HEK293 (cell line): ENCODE data around the gene FRRS1L.

Experiments
- CTCF ChIA-PET: fragments of 350-600 bp; formaldehyde crosslinking; extraction: SDS; loops from one replicate; lab custom pipeline; 2021; ENCODE audit warnings: antibody characterized with exemption; lab: Yijun Ruan, JAX
- POLR2A ChIA-PET: fragments of 300-600 bp; formaldehyde crosslinking; extraction: SDS; loops from one replicate; lab custom pipeline; 2020; ENCODE audit warnings: antibody characterized with exemption, inconsistent platforms; lab: Yijun Ruan, JAX
- H3K27ac ChIP-seq: fragments of 200-500 bp; sonication (Bioruptor generic); 2 replicates; pipeline ENCODE4 v1.5.1; 2014; ENCODE audit warnings: low read depth, low read length, control low read depth, inconsistent platforms; ENCODE audit errors: extremely low read depth
- H3K36me3 ChIP-seq, 2 experiments: fragments of 200-500 bp in 1 of 2; sonication (Bioruptor generic) in 1 of 2; 1 replicate in 1 of 2; 2 replicates in 1 of 2; pipeline ENCODE4 v1.5.1; 2014 to 2017; ENCODE audit warnings: inconsistent platforms in 2 of 2, low read length in 2 of 2; ENCODE audit not compliant: control insufficient read depth in 2 of 2, insufficient read depth in 1 of 2
- H3K4me1 ChIP-seq: fragments of 200-500 bp; sonication (Bioruptor generic); 2 replicates; pipeline ENCODE4 v1.5.1; 2014; ENCODE audit warnings: mild to moderate bottlenecking, low read length, inconsistent platforms; ENCODE audit not compliant: control insufficient read depth, insufficient read depth
- H3K4me3 ChIP-seq: 2 replicates; pipeline ENCODE4 v1.5.1; 2011; ENCODE audit warnings: low read depth, mild to moderate bottlenecking, control low read depth, low read length, moderate library complexity
- H3K9me3 ChIP-seq: fragments of 200-500 bp; sonication (Bioruptor generic); 2 replicates; pipeline ENCODE4 v1.5.1; 2014; ENCODE audit warnings: low read depth, low read length, inconsistent platforms; ENCODE audit not compliant: control insufficient read depth, insufficient read depth
- AEBP2 ChIP-seq: fragments of 450-650 bp; formaldehyde crosslinking; IDR thresholded peaks from 2 replicates; pipeline ENCODE4 v1.5.1; 2016; ENCODE audit warnings: missing biosample characterization, missing genetic modification characterization, borderline replicate concordance
- BCL6B ChIP-seq: fragments of 450-650 bp; formaldehyde crosslinking; IDR thresholded peaks from 2 replicates; pipeline ENCODE4 v1.5.1; 2017; ENCODE audit warnings: missing biosample characterization, missing genetic modification characterization
- HIC1 ChIP-seq: fragments of 450-650 bp; formaldehyde crosslinking; IDR thresholded peaks from 2 replicates; pipeline ENCODE4 v1.5.1; 2016; ENCODE audit warnings: missing biosample characterization, missing genetic modification characterization
- PBX3 ChIP-seq: sonication (generic); formaldehyde crosslinking; IDR thresholded peaks from 2 replicates; pipeline ENCODE4 v1.8.1; 2022; ENCODE audit warnings: mild to moderate bottlenecking, moderate library complexity, missing genetic modification reagents
- REPIN1 ChIP-seq: fragments of 450-650 bp; formaldehyde crosslinking; IDR thresholded peaks from 2 replicates; pipeline ENCODE4 v1.5.1; 2017; ENCODE audit warnings: missing biosample characterization, missing genetic modification characterization, low read depth
- SCRT2 ChIP-seq: fragments of 450-650 bp; formaldehyde crosslinking; IDR thresholded peaks from 2 replicates; pipeline ENCODE4 v1.5.1; 2016; ENCODE audit warnings: missing biosample characterization, missing genetic modification characterization
- SP7 ChIP-seq: fragments of 450-650 bp; formaldehyde crosslinking; IDR thresholded peaks from 2 replicates; pipeline ENCODE4 v1.5.1; 2016; ENCODE audit warnings: missing biosample characterization, missing genetic modification characterization
- ZBTB10 ChIP-seq: fragments of 450-650 bp; formaldehyde crosslinking; IDR thresholded peaks from 2 replicates; pipeline ENCODE4 v1.5.1; 2016; ENCODE audit warnings: missing biosample characterization, missing genetic modification characterization
- ZBTB6 ChIP-seq: fragments of 450-650 bp; formaldehyde crosslinking; IDR thresholded peaks from 2 replicates; pipeline ENCODE4 v1.5.1; 2017; ENCODE audit warnings: missing biosample characterization, missing genetic modification characterization
- ZFP37 ChIP-seq: fragments of 450-650 bp; formaldehyde crosslinking; IDR thresholded peaks from 2 replicates; pipeline ENCODE4 v1.5.1; 2016; ENCODE audit warnings: missing biosample characterization, missing genetic modification characterization
- ZNF112 ChIP-seq: fragments of 450-650 bp; formaldehyde crosslinking; IDR thresholded peaks from 2 replicates; pipeline ENCODE4 v1.5.0; 2017; ENCODE audit warnings: missing biosample characterization, missing genetic modification characterization
- ZNF362 ChIP-seq: fragments of 450-650 bp; formaldehyde crosslinking; IDR thresholded peaks from 2 replicates; pipeline ENCODE4 v1.5.1; 2016; ENCODE audit warnings: missing biosample characterization, missing genetic modification characterization
- ZNF366 ChIP-seq: fragments of 450-650 bp; formaldehyde crosslinking; conservative IDR thresholded peaks from 2 replicates; pipeline ENCODE4 v1.5.1; 2016; ENCODE audit warnings: missing biosample characterization, missing genetic modification characterization
- ZNF558 ChIP-seq: fragments of 450-650 bp; formaldehyde crosslinking; IDR thresholded peaks from 2 replicates; pipeline ENCODE4 v1.5.1; 2016; ENCODE audit warnings: missing biosample characterization, missing genetic modification characterization
- ZNF580 ChIP-seq: fragments of 450-650 bp; formaldehyde crosslinking; IDR thresholded peaks from 2 replicates; pipeline ENCODE4 v1.5.1; 2016; ENCODE audit warnings: missing biosample characterization, missing genetic modification characterization
- ZNF600 ChIP-seq: fragments of 450-650 bp; formaldehyde crosslinking; IDR thresholded peaks from 2 replicates; pipeline ENCODE4 v1.5.1; 2016; ENCODE audit warnings: missing biosample characterization, missing genetic modification characterization
- ZNF704 ChIP-seq: fragments of 450-650 bp; formaldehyde crosslinking; IDR thresholded peaks from 2 replicates; pipeline ENCODE4 v1.5.1; 2016; ENCODE audit warnings: missing biosample characterization, missing genetic modification characterization

Gene FRRS1L

GRCh38 chr9:109110329-109111021 lies 56.6 kb downstream of the FRRS1L start (continued):
- TF ChIP-seq ZNF600 (tag by site-specific recombination) (peak; percentile 70), AEBP2 (tag by site-specific recombination) (no peak), ZNF366 (tag by site-specific recombination) (peak; percentile 77), ZFP37 (no peak), HIC1 (no peak), ZNF558 (0 out of 2 replicates have a peak, but pooled peaks have one; percentile 22), ZNF580 (no peak), SP7 (tag by site-specific recombination) (peak; percentile 28; the same call in 1 of the 2 replicates), ZNF362 (tag by site-specific recombination) (peak; percentile 64), SCRT2 (peak; percentile 69), PBX3 (CRISPR knock-in tag) (no peak), BCL6B (tag by site-specific recombination) (no peak), ZNF112 (tag by site-specific recombination) (no peak), REPIN1 (tag by site-specific recombination) (no peak), ZBTB10 (tag by site-specific recombination) (no peak)
- TF ChIP-seq, all 188 proteins: peak for 17

GRCh38 chr9:109109967-109110328 lies 57.1 kb downstream of the FRRS1L start:
- Histone ChIP-seq H3K4me1 (peaks cover 23% of the 10 kb centered on the region), H3K4me3 (no peak overlapping the region), H3K36me3 (peaks cover 0 to 10% of the 10 kb centered on the region in 2 experiments; a peak in 2 of 3 replicates), H3K27ac (no peak overlapping the region), H3K9me3 (no peaks in the 10 kb centered on the region)
- TF ChIP-seq ZNF704 (tag by site-specific recombination) (no peak), ZBTB6 (tag by site-specific recombination) (no peak)
- ChIA-PET POLR2A (interaction anchor here (1.4 to 3.1 kb wide), 2 partner anchors 9 to 13 kb away, joined by 5 to 32 read pairs; partner anchors contain the start of gene TMEM245), CTCF (interaction anchor here (0.6 to 1.5 kb wide), 5 partner anchors 10 to 197 kb away, joined by 3 read pairs; partner anchors contain the start of gene TMEM245)
